Ramos (cell line): ENCODE data around the gene NTRK2.

Experiments used
- in situ Hi-C: fragments of 300-500 bp; cut with MboI; formaldehyde crosslinking; loops from one replicate; pipeline ENCODE4 v1.14.3; 2022; ENCODE audit warnings: low sequenced_read_pairs; ENCODE audit not compliant: unreplicated experiment

Gene NTRK2

DNA sequence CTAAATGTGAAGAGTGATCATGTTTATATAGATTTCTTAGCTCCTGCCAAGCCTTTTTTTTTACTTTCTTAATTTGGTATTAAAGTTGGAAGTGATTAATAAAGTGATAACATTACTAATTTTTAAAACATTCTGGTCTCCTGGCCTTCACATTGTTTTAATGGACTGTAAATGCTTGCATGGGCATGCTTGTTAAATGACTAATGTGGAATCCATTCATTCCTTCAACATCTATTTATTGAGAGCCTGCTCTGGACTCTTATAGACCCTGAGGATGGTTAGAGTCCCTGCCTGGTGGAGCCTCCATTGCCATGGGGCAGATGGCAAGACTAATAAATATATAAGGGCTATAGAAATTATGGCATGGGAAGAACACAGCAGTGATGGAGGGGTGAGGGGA is 103.5 kb downstream of the NTRK2 start:
- in situ Hi-C loops: no loop called here

GRCh38 chr9:84775056-84775643 is 105.6 kb downstream of the NTRK2 start:
- in situ Hi-C loops: loop anchor here (25.0 kb wide), 1 partner anchor 112 kb away; no protein-coding TSS in a partner anchor

GRCh38 chr9:84778570-84778969 is 109.0 kb downstream of the NTRK2 start:
- in situ Hi-C loops: loop anchor here (25.0 kb wide), 1 partner anchor 109 kb away; no protein-coding TSS in a partner anchor

DNA sequence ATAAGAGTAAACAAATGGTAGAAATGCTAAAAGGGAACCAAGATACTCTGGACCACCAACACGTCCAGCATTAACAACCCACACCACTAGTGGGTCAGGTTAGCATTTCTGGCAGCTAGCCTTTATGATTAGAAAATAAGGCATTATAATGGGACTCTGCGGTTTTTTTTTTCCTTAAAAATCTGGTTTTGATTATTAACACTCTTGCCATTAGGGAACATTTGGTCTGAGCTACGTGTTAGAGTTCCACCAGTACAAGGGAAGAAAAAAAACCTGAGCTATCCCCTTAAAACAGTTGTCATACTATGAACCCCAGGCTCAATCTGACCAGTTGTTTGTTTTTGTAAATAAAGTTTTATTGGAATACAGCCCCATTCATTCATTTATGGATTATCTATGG is 110.4 kb downstream of the NTRK2 start:
- in situ Hi-C loops: loop anchor here (25.0 kb wide), 1 partner anchor 107 kb away; no protein-coding TSS in a partner anchor

DNA sequence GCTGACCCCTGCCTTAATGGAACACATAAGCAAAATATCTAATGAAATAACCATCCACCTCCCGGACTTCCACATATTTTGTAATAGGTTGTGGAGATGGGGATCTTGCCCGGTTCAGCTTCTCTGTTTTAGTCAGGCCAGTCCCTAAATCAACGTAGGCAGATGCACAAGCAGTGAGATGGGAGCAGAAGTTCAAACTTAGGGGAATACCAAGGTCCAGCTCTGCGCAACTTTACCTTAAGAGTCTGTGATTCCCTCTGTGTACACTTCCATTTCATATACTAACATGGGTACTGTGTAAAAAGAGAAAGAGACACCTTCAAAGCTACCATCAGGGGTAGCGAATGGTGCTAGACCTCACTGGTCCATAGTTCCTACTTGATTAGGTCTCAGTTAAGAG is 110.9 kb downstream of the NTRK2 start:
- in situ Hi-C loops: loop anchor here (25.0 kb wide), 1 partner anchor 107 kb away; no protein-coding TSS in a partner anchor

- in situ Hi-C loops: loop anchor here (25.0 kb wide), 1 partner anchor 106 kb away; no protein-coding TSS in a partner anchor
Measured at GRCh38 chr9:84781458-84781857, 111.9 kb downstream of the NTRK2 start.

GRCh38 chr9:84781931-84782866 is 112.7 kb downstream of the NTRK2 start:
- in situ Hi-C loops: loop anchor here (25.0 kb wide), 1 partner anchor 105 kb away; no protein-coding TSS in a partner anchor

DNA sequence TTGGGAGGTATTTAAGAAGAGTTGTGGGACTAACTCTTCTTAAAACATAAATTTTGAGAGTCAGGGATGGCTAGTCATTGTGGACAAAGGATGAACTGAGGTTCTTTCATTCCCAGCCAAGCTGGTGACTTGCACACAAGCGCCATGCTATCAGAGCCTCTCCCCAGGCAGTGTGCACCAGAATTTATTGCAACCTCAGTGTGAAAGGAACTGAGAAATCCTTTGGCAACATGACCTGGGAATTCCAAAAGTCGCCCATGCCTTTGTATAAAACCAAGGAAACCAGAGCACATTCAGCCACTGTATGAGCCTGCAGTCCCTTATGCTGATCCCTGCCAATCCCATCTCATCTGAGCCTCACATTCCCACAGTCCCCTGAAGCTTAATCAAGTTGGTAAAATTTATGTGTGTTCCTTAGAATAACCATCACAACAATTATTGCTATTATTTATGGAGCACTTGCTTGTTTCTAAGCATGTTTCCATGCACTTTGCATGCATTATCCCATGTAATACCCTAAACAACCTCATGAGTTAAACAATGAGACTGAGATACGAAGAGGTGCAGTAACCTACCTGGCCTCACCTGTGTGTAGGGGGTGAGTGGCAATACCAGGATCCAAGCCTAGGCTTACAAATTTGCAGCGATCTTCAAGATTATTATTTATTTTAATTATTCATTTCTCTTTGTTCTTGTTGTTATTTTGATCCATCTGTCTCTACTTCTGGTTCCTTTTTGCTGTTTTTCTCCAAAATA is 116.4 kb downstream of the NTRK2 start:
- in situ Hi-C loops: loop anchor here (25.0 kb wide), 1 partner anchor 101 kb away; no protein-coding TSS in a partner anchor

DNA sequence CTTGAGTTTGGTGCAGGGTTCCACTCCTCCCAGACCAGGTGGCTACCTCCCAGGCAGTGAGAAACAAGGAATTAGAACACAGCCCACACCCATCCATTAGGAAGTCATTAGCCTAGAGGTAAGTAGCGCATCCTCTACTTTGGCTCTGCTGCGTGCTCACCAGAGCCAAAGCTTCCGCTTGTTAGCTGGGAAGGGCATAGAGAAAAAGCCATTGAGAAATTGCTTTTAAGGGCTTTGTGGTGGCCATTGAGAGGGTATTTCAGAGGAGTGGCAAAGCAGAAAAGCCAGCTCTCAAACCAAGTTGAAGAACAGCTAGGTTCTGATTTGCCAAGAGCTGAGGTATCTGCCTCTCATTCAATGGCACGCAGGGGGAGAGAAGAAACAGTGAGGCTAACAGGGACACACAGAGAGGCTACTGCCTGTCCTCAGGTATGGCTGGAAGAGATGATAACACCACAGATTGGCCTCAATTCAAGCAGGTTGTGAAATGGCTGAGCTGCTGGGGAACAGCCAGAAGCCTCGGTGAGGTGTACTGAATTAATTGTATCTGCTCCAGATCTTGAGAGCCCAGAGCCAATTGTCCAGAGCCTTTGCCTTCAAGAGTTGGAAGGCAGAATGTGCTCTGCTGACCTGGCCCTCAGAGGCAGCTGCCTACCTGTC is 119.4 kb downstream of the NTRK2 start:
- in situ Hi-C loops: loop anchor here (25.0 kb wide), 1 partner anchor 98 kb away; no protein-coding TSS in a partner anchor

DNA sequence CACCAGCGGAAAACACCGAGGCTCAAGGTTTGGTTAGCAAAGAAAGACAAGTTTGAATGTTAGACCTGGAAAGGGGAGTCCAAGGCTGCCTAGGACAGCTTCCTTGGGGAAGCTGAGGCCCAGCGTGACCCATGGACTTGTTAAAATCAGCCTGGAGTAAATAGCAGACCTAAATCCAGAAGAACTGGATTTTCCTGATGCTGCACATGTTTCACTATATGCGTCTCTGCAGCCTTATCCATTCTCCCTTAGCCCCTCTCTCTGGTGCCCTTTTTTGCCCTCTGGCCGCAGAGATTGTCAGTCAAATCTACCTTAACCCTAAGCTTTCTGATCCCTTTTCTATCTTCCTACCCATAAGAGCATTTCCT is 119.9 kb downstream of the NTRK2 start:
- in situ Hi-C loops: loop anchor here (25.0 kb wide), 1 partner anchor 98 kb away; no protein-coding TSS in a partner anchor

GRCh38 chr9:84791643-84792042 is 122.1 kb downstream of the NTRK2 start:
- in situ Hi-C loops: loop anchor here (25.0 kb wide), 1 partner anchor 96 kb away; no protein-coding TSS in a partner anchor

GRCh38 chr9:84793251-84793650 is 123.7 kb downstream of the NTRK2 start:
- in situ Hi-C loops: loop anchor here (25.0 kb wide), 1 partner anchor 94 kb away; no protein-coding TSS in a partner anchor

- in situ Hi-C loops: loop anchor here (25.0 kb wide), 1 partner anchor 92 kb away; no protein-coding TSS in a partner anchor
Measured at GRCh38 chr9:84794981-84795637, 125.6 kb downstream of the NTRK2 start.

GRCh38 chr9:84796404-84796803 is 126.9 kb downstream of the NTRK2 start:
- in situ Hi-C loops: loop anchor here (25.0 kb wide), 1 partner anchor 91 kb away; no protein-coding TSS in a partner anchor

GRCh38 chr9:84799251-84799650 is 129.7 kb downstream of the NTRK2 start:
- in situ Hi-C loops: loop anchor here (25.0 kb wide), 1 partner anchor 88 kb away; no protein-coding TSS in a partner anchor

DNA sequence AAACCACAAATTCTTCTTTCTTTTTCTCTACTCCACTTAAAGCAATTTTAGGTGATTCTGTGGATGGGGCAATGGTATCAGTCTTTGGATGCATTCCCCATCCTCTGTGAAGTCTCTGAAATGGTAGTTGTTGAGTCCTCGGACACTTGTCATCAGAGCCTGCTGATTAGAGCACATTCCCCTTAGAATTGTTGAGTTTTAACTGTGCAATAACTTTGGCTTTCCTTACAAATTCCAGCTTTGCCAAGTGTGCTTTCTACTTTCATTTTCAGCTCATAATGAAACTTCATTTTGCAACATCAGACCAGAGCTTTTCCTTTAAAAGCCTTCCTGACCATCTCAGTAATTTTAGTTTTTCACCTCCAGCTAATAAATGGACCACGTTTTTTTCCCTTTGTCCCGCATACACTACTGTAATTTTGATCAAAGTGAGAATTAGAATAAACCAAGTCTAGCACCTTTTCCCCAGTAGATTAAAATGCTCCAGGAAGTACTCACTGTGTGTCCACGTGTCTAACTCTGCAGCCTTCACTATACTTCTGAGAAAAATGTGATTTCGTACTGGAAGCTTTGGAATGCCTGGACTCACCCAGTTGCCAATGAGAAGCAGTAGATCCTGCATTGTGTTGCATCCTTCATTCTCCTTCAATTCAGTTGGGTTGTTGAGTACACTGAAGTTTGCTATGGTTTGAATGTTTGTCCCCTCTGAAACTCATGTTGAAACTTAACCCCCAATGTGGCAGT is 135.6 kb downstream of the NTRK2 start:
- in situ Hi-C loops: no loop called here

GRCh38 chr9:84807431-84807830 is 137.9 kb downstream of the NTRK2 start:
- in situ Hi-C loops: no loop called here

GRCh38 chr9:84807870-84808390 is 138.4 kb downstream of the NTRK2 start:
- in situ Hi-C loops: no loop called here
